CD4-positive, alpha-beta T cell (primary cell): ENCODE measurements around the gene YAP1. TPM values are rescaled to one million over a fixed set of nuclear protein-coding genes. Genes with fewer than 3 reads are reported as not detected.
"Not testable (repeated sequence)": the region's sequence is repeated elsewhere in the genome, so short reads cannot be mapped to it uniquely, and the experiment has no call there.

ENCODE experiments used
- ATAC-seq: fragments of 200-7000 bp; cut with Tn5 transposase; one replicate; pipeline ENCODE4 v1.10.0; 2022; ENCODE audit warnings: mild to moderate bottlenecking; ENCODE audit not compliant: poor library complexity
- CTCF ChIA-PET: fragments of 350-600 bp; sonication (Branson Sonifier 250); formaldehyde crosslinking; loops from one replicate; lab custom pipeline; 2021; ENCODE audit warnings: antibody characterized with exemption, inconsistent platforms; lab: Charles Lee
- POLR2A ChIA-PET: fragments of 350-600 bp; sonication (Branson Sonifier 250); formaldehyde crosslinking; loops from one replicate; lab custom pipeline; 2021; ENCODE audit warnings: antibody characterized with exemption, inconsistent platforms; lab: Charles Lee
- DNase-seq, 14 experiments: peaks; one replicate each; pipeline ENCODE4 v3.0.0-alpha.2; 2013 to 2020; ENCODE audit warnings: mixed read lengths in 2 of 14
- H3K27ac ChIP-seq, 2 donors: one replicate each; pipeline versions ENCODE4 v1.5.1 to v1.7.0; 2013; ENCODE audit warnings: low read length in 2 of 2, low read depth in 1 of 2, mild to moderate bottlenecking in 1 of 2
- H3K27me3 ChIP-seq, 2 experiments: 1 replicate in 1 of 2; 2 replicates in 1 of 2; pipeline versions ENCODE4 v1.6.1 to v1.7.0; 2013; ENCODE audit warnings: low read length in 2 of 2, control low read depth in 1 of 2, mild to moderate bottlenecking in 1 of 2, moderate library complexity in 1 of 2; ENCODE audit not compliant: insufficient read depth in 2 of 2, control insufficient read depth in 1 of 2
- H3K36me3 ChIP-seq: one replicate; pipeline ENCODE4 v1.6.1; 2013; ENCODE audit warnings: low read length, control low read depth; ENCODE audit not compliant: insufficient read depth
- H3K4me1 ChIP-seq: one replicate; pipeline ENCODE4 v1.6.1; 2013; ENCODE audit warnings: low read length, control low read depth; ENCODE audit not compliant: insufficient read depth
- H3K4me3 ChIP-seq: one replicate; pipeline ENCODE4 v1.5.1; 2013; ENCODE audit warnings: mild to moderate bottlenecking, low read length, moderate library complexity
- H3K9me3 ChIP-seq, 2 experiments: 1 replicate in 1 of 2; 2 replicates in 1 of 2; pipeline versions ENCODE4 v1.6.1 to v1.7.0; 2013; ENCODE audit warnings: low read length in 2 of 2, mild to moderate bottlenecking in 2 of 2, control low read depth in 1 of 2, moderate library complexity in 1 of 2; ENCODE audit not compliant: control insufficient read depth in 1 of 2, insufficient read depth in 1 of 2
- H3K27ac Mint-ChIP-seq: one replicate; pipeline ENCODE4 v1.8.0; 2020; ENCODE audit warnings: mixed read lengths
- H3K27me3 Mint-ChIP-seq: one replicate; pipeline ENCODE4 v1.8.0; 2021; ENCODE audit warnings: mixed read lengths
- H3K36me3 Mint-ChIP-seq: one replicate; pipeline ENCODE4 v1.8.0; 2021; ENCODE audit warnings: low read depth, mixed read lengths
- H3K4me1 Mint-ChIP-seq: one replicate; pipeline ENCODE4 v1.8.0; 2021; ENCODE audit warnings: low read depth, mixed read lengths
- H3K4me3 Mint-ChIP-seq: one replicate; pipeline ENCODE4 v1.8.0; 2020; ENCODE audit warnings: mild to moderate bottlenecking, mixed read lengths
- H3K9me3 Mint-ChIP-seq: one replicate; pipeline ENCODE4 v1.8.0; 2020; ENCODE audit warnings: mixed read lengths
- intact Hi-C, 2 experiments: fragments of 100-400 bp; cut with DNase I in 1 of 2; cut with micrococcal nuclease in 1 of 2; formaldehyde crosslinking; loops; one replicate each; pipeline versions ENCODE4 v1.15.1 to v1.9.0; 2023 to 2025; cut with DNase I, micrococcal nuclease
- total RNA-seq, 174 experiments: library from RNA in 2 of 174; stranded (reverse) in 2 of 174; gene quantifications; one replicate each; pipeline ENCODE4 v1.2.3 and lab custom pipeline; 2021 to 2026
- TF ChIP-seq, protein P1 (sequence below): fragments of 200-600 bp; IDR thresholded peaks from one replicate; pipeline ENCODE4 v1.8.0; 2022; ENCODE audit warnings: antibody characterized with exemption, mild to moderate bottlenecking

Gene YAP1
- total RNA-seq, 2 experiments from 2014 or later, result 0.06 TPM; not detected in 1

DNA sequence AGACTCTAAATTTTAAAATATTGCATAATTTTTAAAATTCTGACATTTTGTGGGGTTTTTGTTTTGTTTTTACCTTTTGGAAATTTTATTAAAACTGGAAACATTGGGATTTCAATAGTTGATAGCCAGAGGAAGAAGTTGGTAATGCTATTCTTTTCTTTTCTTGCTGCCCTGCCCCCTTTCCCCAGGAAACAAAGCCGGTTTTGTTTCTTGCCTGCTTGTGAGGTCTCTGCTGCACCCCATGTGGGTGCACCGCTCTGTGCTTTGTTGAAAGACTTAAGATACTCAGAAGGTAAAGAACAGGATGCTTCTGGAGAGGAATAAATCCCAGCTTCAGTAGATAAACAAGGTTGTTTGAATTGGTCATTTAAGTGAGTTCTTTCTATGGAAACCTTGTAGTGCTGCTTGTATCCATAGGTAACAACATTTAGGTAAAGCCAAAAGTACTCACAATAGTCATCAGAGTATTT is 87.5 kb downstream of the YAP1 start:
- no peak overlapping the region for H3K27ac ChIP-seq
- H3K9me3 ChIP-seq, result no peaks in the 10 kb centered on the region
- TF ChIP-seq, protein P1, sequence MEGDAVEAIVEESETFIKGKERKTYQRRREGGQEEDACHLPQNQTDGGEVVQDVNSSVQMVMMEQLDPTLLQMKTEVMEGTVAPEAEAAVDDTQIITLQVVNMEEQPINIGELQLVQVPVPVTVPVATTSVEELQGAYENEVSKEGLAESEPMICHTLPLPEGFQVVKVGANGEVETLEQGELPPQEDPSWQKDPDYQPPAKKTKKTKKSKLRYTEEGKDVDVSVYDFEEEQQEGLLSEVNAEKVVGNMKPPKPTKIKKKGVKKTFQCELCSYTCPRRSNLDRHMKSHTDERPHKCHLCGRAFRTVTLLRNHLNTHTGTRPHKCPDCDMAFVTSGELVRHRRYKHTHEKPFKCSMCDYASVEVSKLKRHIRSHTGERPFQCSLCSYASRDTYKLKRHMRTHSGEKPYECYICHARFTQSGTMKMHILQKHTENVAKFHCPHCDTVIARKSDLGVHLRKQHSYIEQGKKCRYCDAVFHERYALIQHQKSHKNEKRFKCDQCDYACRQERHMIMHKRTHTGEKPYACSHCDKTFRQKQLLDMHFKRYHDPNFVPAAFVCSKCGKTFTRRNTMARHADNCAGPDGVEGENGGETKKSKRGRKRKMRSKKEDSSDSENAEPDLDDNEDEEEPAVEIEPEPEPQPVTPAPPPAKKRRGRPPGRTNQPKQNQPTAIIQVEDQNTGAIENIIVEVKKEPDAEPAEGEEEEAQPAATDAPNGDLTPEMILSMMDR, result no peak
- no peak overlapping the region for H3K4me3 Mint-ChIP-seq
- H3K27me3 ChIP-seq, result peaks cover 0 to 3% of the 10 kb centered on the region in 2 experiments
- intact Hi-C loops, result no loop called here
- no peaks in the 10 kb centered on the region for H3K36me3 ChIP-seq
- H3K27me3 Mint-ChIP-seq, result peaks cover 51% of the 10 kb centered on the region
- no peaks in the 10 kb centered on the region for H3K9me3 Mint-ChIP-seq
- ChIA-PET POLR2A (no interaction called here), CTCF (no interaction called here)
- no peak overlapping the region for H3K27ac Mint-ChIP-seq
- ATAC-seq (no peak), DNase-seq (no peak)
- H3K36me3 Mint-ChIP-seq, result no peaks in the 10 kb centered on the region
- H3K4me1 ChIP-seq, result no peaks in the 10 kb centered on the region
- H3K4me1 Mint-ChIP-seq, result no peaks in the 10 kb centered on the region
- no peak overlapping the region for H3K4me3 ChIP-seq

DNA sequence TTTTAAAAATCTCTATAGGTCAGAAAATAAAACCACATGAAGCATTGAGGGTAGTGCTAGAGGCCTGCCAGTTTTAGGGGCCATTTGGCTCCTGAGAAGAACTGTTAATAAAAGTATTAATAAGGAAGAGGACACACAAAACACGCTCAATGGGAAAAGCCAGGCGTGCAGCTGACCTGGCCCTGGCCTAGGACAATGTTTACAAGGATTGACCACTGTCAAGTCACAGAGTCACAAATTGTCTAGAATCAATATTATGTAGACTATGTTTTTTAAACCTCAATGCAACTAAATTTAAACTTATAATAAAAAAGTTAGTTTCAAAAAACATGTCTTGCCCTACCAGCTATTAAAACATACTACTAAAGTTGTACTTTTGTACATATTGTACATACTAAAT is 89.4 kb downstream of the YAP1 start:
- Mint-ChIP-seq H3K36me3 (no peaks in the 10 kb centered on the region), H3K27ac (no peak overlapping the region), H3K9me3 (no peaks in the 10 kb centered on the region), H3K4me3 (no peak overlapping the region), H3K27me3 (peaks cover 50% of the 10 kb centered on the region), H3K4me1 (no peaks in the 10 kb centered on the region)
- Histone ChIP-seq H3K4me1 (no peaks in the 10 kb centered on the region), H3K4me3 (no peak overlapping the region), H3K27ac (no peak overlapping the region), H3K27me3 (peaks cover 0 to 3% of the 10 kb centered on the region in 2 experiments), H3K9me3 (no peaks in the 10 kb centered on the region), H3K36me3 (no peaks in the 10 kb centered on the region)
- TF ChIP-seq, protein P1, result no peak
- POLR2A ChIA-PET, result no interaction called here
- DNase-seq, result no peak
- intact Hi-C loops, result no loop called here
- no peak for ATAC-seq
- CTCF ChIA-PET, result no interaction called here

DNA sequence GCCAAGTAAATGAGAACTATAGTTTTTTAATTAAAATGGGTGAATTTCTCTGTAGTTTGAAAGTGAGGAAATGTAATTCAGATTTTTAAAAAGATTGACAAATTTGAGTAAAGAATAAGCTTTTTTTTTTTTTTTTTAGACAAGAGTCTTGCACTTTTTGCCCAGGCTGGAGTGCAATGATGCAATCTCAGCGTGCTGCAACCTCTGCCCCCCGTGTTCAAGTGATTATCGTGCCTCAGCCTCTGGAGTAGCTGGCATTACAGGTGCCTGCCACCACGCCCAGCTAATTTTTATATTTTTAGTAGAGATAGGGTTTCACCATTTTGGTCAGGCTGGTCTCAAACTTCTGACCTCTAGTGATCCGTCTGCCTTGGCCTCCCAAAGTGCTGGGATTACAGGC is 90.1 kb downstream of the YAP1 start:
- POLR2A ChIA-PET, result not testable (repeated sequence)

DNA sequence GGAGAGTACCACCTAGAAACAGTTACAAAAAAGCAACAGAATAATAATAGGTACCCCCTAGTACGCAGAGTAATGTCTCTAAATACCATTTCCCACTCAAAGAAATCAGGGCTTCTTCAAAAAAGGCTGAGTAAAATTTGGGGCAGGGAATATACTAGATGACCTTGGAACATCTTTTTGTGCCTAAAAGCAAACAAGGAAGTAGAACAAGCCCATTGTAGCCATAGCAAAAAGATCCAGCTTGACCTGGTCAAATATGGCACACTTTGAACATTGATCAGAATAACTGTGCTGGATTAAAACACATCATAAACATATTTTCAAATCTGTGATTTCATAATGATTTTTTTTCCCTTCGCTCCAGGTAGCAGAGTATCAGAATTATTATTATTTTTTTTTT is 91.5 kb downstream of the YAP1 start:
- CTCF ChIA-PET, result no interaction called here

More for the DNA sequence above, 90.1 kb downstream of the YAP1 start:
- H3K27me3 ChIP-seq, H3K9me3 ChIP-seq, CTCF ChIA-PET, H3K4me3 ChIP-seq, ATAC-seq, H3K27ac Mint-ChIP-seq, H3K4me1 ChIP-seq, H3K9me3 Mint-ChIP-seq, H3K4me1 Mint-ChIP-seq, DNase-seq, H3K27ac ChIP-seq, H3K36me3 Mint-ChIP-seq, H3K4me3 Mint-ChIP-seq, intact Hi-C loops, H3K36me3 ChIP-seq: not testable (repeated sequence)
- H3K27me3 Mint-ChIP-seq, result peaks cover 45% of the 10 kb centered on the region

More for the DNA sequence above, 91.5 kb downstream of the YAP1 start:
- intact Hi-C loops, result no loop called here
- no peaks in the 10 kb centered on the region for H3K9me3 Mint-ChIP-seq
- Histone ChIP-seq H3K27me3 (peaks cover 0 to 3% of the 10 kb centered on the region in 2 experiments), H3K4me1 (no peaks in the 10 kb centered on the region), H3K36me3 (no peaks in the 10 kb centered on the region), H3K27ac (no peak overlapping the region), H3K4me3 (no peak overlapping the region), H3K9me3 (no peaks in the 10 kb centered on the region)
- H3K4me3 Mint-ChIP-seq, result no peak overlapping the region
- TF ChIP-seq, protein P1, result no peak
- H3K27ac Mint-ChIP-seq, result no peak overlapping the region
- ATAC-seq (no peak), DNase-seq (no peak)
- no peaks in the 10 kb centered on the region for H3K4me1 Mint-ChIP-seq
- H3K36me3 Mint-ChIP-seq, result no peaks in the 10 kb centered on the region
- POLR2A ChIA-PET, result no interaction called here
- peaks cover 35% of the 10 kb centered on the region for H3K27me3 Mint-ChIP-seq
